Small intestine (tissue), 7 donors: ENCODE data around the gene PPP1R12B. TPM values are rescaled to one million over a fixed set of nuclear protein-coding genes. Genes with fewer than 3 reads are reported as not detected.
"Not testable (repeated sequence)": the region's sequence is repeated elsewhere in the genome, so short reads cannot be mapped to it uniquely, and the experiment has no call there.

Experiments
- DNase-seq, 2 donors: peaks; one replicate each; pipeline versions ENCODE4 v3.0.0 to v3.0.0-alpha.2; 2013
- FAIRE-seq: peaks from 2 replicates; lab custom pipeline; 2012; peaks lifted over from hg19 to GRCh38; lab: Jason Lieb, UNC
- H3K27ac ChIP-seq, 3 donors: one replicate each; pipeline ENCODE4 v1.5.1; 2013; ENCODE audit warnings: low read length in 2 of 3, mild to moderate bottlenecking in 2 of 3, control low read depth in 1 of 3, inconsistent platforms in 1 of 3, low read depth in 1 of 3, moderate library complexity in 1 of 3
- H3K27me3 ChIP-seq, 3 donors: one replicate each; pipeline ENCODE4 v1.6.1; 2013; ENCODE audit warnings: low read length in 3 of 3, inconsistent platforms in 1 of 3; ENCODE audit not compliant: control insufficient read depth in 3 of 3, insufficient read depth in 3 of 3
- H3K36me3 ChIP-seq, 3 donors: one replicate each; pipeline ENCODE4 v1.6.1; 2013; ENCODE audit warnings: low read length in 3 of 3, inconsistent platforms in 1 of 3, low read depth in 1 of 3, mild to moderate bottlenecking in 1 of 3, moderate library complexity in 1 of 3; ENCODE audit not compliant: control insufficient read depth in 3 of 3, insufficient read depth in 2 of 3
- H3K4me1 ChIP-seq, 3 donors: one replicate each; pipeline ENCODE4 v1.6.1; 2013; ENCODE audit warnings: low read length in 2 of 3, inconsistent platforms in 1 of 3, low read depth in 1 of 3, mild to moderate bottlenecking in 1 of 3, moderate library complexity in 1 of 3; ENCODE audit not compliant: control insufficient read depth in 3 of 3, insufficient read depth in 2 of 3
- H3K4me3 ChIP-seq, 3 donors: one replicate each; pipeline ENCODE4 v1.5.1; 2013; ENCODE audit warnings: low read length in 3 of 3, control low read depth in 1 of 3, inconsistent platforms in 1 of 3, low read depth in 1 of 3, mild to moderate bottlenecking in 1 of 3, moderate library complexity in 1 of 3
- H3K9me3 ChIP-seq, 2 donors: one replicate each; pipeline ENCODE4 v1.6.1; 2013; ENCODE audit warnings: low read depth in 1 of 2, low read length in 1 of 2; ENCODE audit not compliant: control insufficient read depth in 2 of 2, insufficient read depth in 1 of 2
- WGBS, 3 donors: extraction: QIAGEN DNeasy Blood & Tissue Kit; methylation state at CpG; one replicate each; pipeline ENCODE4 v1.1.7; 2013; 5-methylcytosine and 5-hydroxymethylcytosine counted together
- polyA plus RNA-seq, 4 donors: library from polyadenylated mRNA; stranded (reverse) in 3 of 4; unstranded in 1 of 4; fragments of 200-250 nt in 3 of 4; fragments of 120-200 nt in 1 of 4; gene quantifications; one replicate each; pipeline versions ENCODE4 v1.2.1 to v1.2.3, GENCODE V29; 2013
- donor health status: healthy with polysubstance abuse.
- donor health status: control.
- donor health status: control.
- donor health status: Bipolar disorder and iron deficiency.
- donor health status: healthy.

Gene PPP1R12B
- polyA plus RNA-seq, 4 donors = 1.1 to 18.1 (median 8.6) TPM

GRCh38 chr1:202434059-202434458 lies 85.6 kb downstream of the PPP1R12B start:
- peaks cover 2 to 20% (median 8%) of the 10 kb centered on the region in 3 donors for H3K36me3 ChIP-seq
- H3K4me3 ChIP-seq = no peak overlapping the region
- no peak overlapping the region for H3K27ac ChIP-seq
- no peak for DNase-seq
- H3K27me3 ChIP-seq = no peaks in the 10 kb centered on the region
- no peaks in the 10 kb centered on the region for H3K4me1 ChIP-seq
- H3K9me3 ChIP-seq = no peaks in the 10 kb centered on the region
- no peak for FAIRE-seq

GRCh38 chr1:202438393-202439174 lies 90.1 kb downstream of the PPP1R12B start:
- no peaks in the 10 kb centered on the region for H3K27me3 ChIP-seq
- H3K36me3 ChIP-seq = peaks cover 0 to 26% (median 12%) of the 10 kb centered on the region in 3 donors
- no peak overlapping the region for H3K27ac ChIP-seq
- FAIRE-seq = no peak
- WGBS, 3 donors = 97 to 98% (median 98%) methylated on average over 37 of the region's 37 CpGs
- H3K4me3 ChIP-seq = no peak overlapping the region
- no peaks in the 10 kb centered on the region for H3K4me1 ChIP-seq
- DNase-seq = no peak
- no peaks in the 10 kb centered on the region for H3K9me3 ChIP-seq

DNA sequence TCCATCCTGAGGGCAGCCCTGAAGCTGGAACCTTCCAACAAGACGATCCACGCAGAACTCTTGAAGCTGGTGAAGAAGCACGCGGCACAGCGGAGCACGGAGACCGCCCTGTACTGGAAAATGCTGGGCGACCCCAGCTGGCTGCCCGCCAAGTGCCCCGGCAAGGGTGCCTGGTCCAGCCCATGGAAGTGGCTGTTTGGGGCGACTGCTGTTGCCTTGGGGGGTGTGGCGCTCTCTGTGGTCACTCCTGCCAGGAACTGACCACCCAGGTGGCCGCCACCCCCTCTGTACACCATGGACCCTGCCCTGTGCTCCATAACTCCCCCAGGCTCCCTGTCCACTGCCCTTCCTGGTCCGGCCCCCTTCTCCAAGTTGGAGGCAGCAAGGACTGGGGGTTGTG lies 90.8 kb downstream of the PPP1R12B start:
- Histone ChIP-seq H3K9me3 (no peaks in the 10 kb centered on the region), H3K4me3 (no peak overlapping the region), H3K27ac (no peak overlapping the region), H3K27me3 (no peaks in the 10 kb centered on the region), H3K4me1 (no peaks in the 10 kb centered on the region), H3K36me3 (peaks cover 0 to 26% (median 14%) of the 10 kb centered on the region in 3 donors)
- FAIRE-seq (no peak), DNase-seq (no peak)
- 96 to 97% (median 96%) methylated on average over 14 of the region's 14 CpGs for WGBS, 3 donors

DNA sequence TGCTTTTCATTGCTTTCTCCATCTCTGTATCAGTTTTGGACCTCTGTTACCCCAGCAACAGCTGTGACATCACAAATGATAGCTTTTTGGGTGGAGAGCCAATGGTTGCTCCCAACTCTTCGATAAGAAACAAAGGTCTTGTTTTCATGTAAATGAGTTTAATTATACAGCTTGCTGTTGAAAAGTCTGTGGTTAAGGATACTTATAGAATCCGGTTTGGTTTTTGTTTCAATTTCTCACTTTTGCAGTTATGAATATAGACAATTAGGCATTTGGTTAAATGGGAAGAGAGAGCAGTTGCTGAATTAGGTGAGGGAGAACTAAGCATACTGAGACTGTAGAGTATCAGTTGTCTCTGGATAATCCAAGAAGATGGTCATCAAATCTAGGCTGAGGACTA lies 99.6 kb downstream of the PPP1R12B start:
- WGBS, 3 donors = 69 to 72% (median 72%) methylated on average over 2 of the region's 2 CpGs
- H3K4me3 ChIP-seq, DNase-seq, FAIRE-seq, H3K4me1 ChIP-seq, H3K9me3 ChIP-seq, H3K27ac ChIP-seq, H3K27me3 ChIP-seq: not testable (repeated sequence)
- H3K36me3 ChIP-seq = peaks cover 0 to 12% (median 9%) of the 10 kb centered on the region in 3 donors

DNA sequence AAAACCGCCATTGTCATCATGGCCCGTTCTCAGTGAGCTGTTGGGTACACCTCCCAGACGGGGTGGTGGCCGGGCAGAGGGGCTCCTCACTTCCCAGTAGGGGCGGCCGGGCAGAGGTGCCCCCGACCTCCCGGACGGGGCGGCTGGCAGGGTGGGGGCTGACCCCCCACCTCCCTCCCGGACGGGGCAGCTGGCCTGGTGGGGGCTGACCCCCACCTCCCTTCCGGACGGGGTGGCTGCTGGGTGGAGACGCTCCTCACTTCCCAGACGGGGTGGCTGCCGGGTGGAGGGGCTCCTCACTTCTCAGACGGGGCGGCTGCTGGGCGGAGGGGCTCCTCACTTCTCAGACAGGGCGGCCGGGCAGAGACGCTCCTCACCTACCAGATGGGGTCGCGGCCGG lies 103.1 kb downstream of the PPP1R12B start:
- H3K27ac ChIP-seq, H3K36me3 ChIP-seq, H3K9me3 ChIP-seq, DNase-seq, FAIRE-seq, H3K4me1 ChIP-seq, H3K27me3 ChIP-seq, H3K4me3 ChIP-seq: not testable (repeated sequence)
- WGBS, 3 donors = 98 to 99% (median 99%) methylated on average over 7 to 24 of the region's 26 CpGs

GRCh38 chr1:202452508-202452907 lies 104.0 kb downstream of the PPP1R12B start:
- no peak overlapping the region for H3K27ac ChIP-seq
- 94 to 100% (median 95%) methylated on average over 4 of the region's 4 CpGs for WGBS, 3 donors
- FAIRE-seq (no peak), DNase-seq (no peak)
- no peaks in the 10 kb centered on the region for H3K27me3 ChIP-seq
- H3K4me1 ChIP-seq = peaks cover 0 to 2% (median 0%) of the 10 kb centered on the region in 3 donors
- peaks cover 0 to 9% (median 2%) of the 10 kb centered on the region in 3 donors for H3K36me3 ChIP-seq
- H3K9me3 ChIP-seq = no peaks in the 10 kb centered on the region
- no peak overlapping the region for H3K4me3 ChIP-seq

GRCh38 chr1:202456372-202457169 lies 108.1 kb downstream of the PPP1R12B start:
- DNase-seq (peak; percentile 77 to 85), FAIRE-seq (peak; percentile 33)
- H3K36me3 ChIP-seq, H3K9me3 ChIP-seq, H3K4me3 ChIP-seq, H3K4me1 ChIP-seq, H3K27me3 ChIP-seq: not testable (repeated sequence)
- H3K27ac ChIP-seq = peak overlapping the region in 2 of 3 donors; percentile 54 to 72
- WGBS, 3 donors = 34 to 66% (median 42%) methylated on average over 5 of the region's 5 CpGs

GRCh38 chr1:202458651-202459050 lies 110.2 kb downstream of the PPP1R12B start:
- not testable (repeated sequence) for H3K4me3 ChIP-seq, H3K36me3 ChIP-seq, FAIRE-seq

More at GRCh38 chr1:202458651-202459050, 110.2 kb downstream of the PPP1R12B start:
- DNase-seq, H3K27ac ChIP-seq, H3K27me3 ChIP-seq, H3K9me3 ChIP-seq: not testable (repeated sequence)
- peaks cover 0 to 20% (median 0%) of the 10 kb centered on the region in 3 donors for H3K4me1 ChIP-seq
